ENCODE data around the gene OR4P4.

The OR4P4 gene

DNA sequence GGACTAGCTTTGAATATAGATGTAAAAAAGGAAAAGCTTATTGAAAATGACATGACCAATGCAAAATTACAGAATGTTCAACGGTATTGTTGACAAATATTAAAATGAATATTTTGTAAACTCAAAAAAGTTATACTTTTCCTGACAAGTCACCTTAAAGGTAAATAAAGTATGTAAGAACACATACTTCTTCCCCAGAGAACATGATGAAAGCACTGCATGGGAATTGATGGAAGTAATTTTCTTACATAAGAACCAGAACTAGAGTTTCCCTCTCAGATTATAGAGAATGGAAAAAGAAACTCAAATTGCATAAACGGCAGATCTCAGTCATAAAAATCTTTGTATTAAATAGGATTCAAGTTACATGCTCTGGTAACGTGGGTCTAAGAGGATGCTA lies at the start of gene OR4P4:
Gene OR4P4, plus strand, starts transcription at position 301 of the 400 bp plus-strand sequence.
- Histone ChIP-seq H3K4me3 (ENCODE audit: low read depth, low read length) (no peak within 1 kb of the TSS; the same call in 1 of the 2 replicates), H3K4me1 (ENCODE audit: control insufficient read depth, insufficient read depth, low read length) (no peaks in the 10 kb centered on the region), H3K9ac (ENCODE audit: low read depth, low read length) (no peak within 1 kb of the TSS), H3K27me3 (ENCODE audit: control insufficient read depth, insufficient read depth, low read length) (no peaks in the 10 kb centered on the region), H3K9me3 (ENCODE audit: control insufficient read depth, insufficient read depth, low read length) (peaks cover 97% of the 10 kb centered on the region), H3K36me3 (ENCODE audit: control insufficient read depth, insufficient read depth, low read length) (no peaks in the 10 kb centered on the region), H3K27ac (ENCODE audit: low read depth, low read length) (no peak within 1 kb of the TSS)

DNA sequence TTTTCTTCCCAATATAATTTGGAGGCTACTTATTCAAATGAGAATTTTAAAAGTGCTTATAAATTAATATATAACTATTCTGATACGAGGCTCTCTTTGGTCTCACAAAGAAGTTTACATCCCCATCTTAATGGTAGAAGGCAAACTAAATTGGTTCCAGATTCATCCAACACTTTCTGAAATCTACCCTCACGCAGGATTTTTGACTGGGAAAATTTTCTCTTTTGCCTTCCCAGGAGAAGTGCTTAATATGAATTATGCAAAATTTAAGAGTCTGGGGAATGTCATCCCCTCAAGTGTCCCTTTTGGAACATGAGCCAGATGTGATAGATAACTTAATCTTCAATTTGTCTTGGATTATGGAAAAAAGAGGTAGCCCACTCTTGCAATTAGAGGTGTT lies 27.4 kb upstream of the OR4P4 start, which contains the start of gene OR4C11:
Gene OR4C11, minus strand, starts transcription at position 101 of the 400 bp plus-strand sequence. CDS start 3,272 bp downstream, outside the sequence.
- no peak within 1 kb of the TSS for H3K27ac ChIP-seq (ENCODE audit: low read depth, low read length)
- no peaks in the 10 kb centered on the region for H3K27me3 ChIP-seq (ENCODE audit: control insufficient read depth, insufficient read depth, low read length)
- H3K36me3 ChIP-seq (ENCODE audit: control insufficient read depth, insufficient read depth, low read length) = no peaks in the 10 kb centered on the region
- peaks cover 88% of the 10 kb centered on the region for H3K9me3 ChIP-seq (ENCODE audit: control insufficient read depth, insufficient read depth, low read length)
- no peaks in the 10 kb centered on the region for H3K4me1 ChIP-seq (ENCODE audit: control insufficient read depth, insufficient read depth, low read length)
- no peak within 1 kb of the TSS for H3K9ac ChIP-seq (ENCODE audit: low read depth, low read length)
- H3K4me3 ChIP-seq (ENCODE audit: low read depth, low read length) = peak within 1 kb of the TSS; percentile 8; the same call in 1 of the 2 replicates

DNA sequence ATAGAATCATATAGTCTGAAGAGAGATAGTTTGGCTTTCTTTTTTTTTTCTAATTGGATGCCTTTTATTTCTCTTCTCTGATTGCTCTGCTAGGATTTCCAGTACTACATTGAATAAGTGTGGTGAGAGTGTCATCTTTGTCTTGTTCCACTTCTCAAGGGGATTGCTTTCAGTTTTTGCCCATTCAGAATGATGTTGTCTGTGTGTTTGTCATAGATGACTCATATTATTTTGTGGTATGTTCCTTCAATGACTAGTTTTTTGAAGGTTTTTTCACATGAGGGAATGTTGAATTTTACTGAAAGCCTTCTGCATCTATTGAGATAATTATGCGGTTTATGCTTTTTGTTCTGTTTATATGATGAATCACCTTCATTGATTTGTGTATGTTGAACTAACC lies 10.4 kb upstream of the OR4P4 start:
- Histone ChIP-seq H3K4me1 (ENCODE audit: control insufficient read depth, insufficient read depth, low read length) (no peaks in the 10 kb centered on the region), H3K27me3 (ENCODE audit: control insufficient read depth, insufficient read depth, low read length) (no peaks in the 10 kb centered on the region), H3K9me3 (ENCODE audit: control insufficient read depth, insufficient read depth, low read length) (peaks cover 71% of the 10 kb centered on the region), H3K4me3 (ENCODE audit: low read depth, low read length) (no peak overlapping the region), H3K36me3 (ENCODE audit: control insufficient read depth, insufficient read depth, low read length) (no peaks in the 10 kb centered on the region), H3K9ac (ENCODE audit: low read depth, low read length) (no peak overlapping the region), H3K27ac (ENCODE audit: low read depth, low read length) (no peak overlapping the region)

DNA sequence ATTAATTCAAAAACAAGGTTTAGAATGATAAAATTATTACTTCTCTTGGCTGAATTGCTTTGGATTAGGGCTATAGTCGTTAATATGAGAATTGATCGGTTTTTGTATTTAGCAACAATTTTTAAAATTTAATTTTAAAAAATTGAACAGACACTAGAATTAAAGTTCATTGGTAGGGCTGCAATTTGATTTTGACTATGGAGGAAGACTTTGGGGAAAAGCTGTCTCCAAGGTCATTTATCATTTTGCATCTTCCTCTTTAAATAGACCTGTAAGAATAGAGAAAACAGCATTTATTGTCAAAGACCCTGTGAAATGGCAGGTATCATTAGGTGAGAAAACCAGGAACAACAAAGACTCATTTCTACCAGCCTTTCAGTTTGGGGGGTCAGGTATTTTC lies 13.1 kb downstream of the OR4P4 start, which contains the start of gene OR4S2:
Gene OR4S2, plus strand, starts transcription at position 301 of the 400 bp plus-strand sequence. CDS start 2,577 bp downstream, outside the sequence.
- H3K27me3 ChIP-seq (ENCODE audit: control insufficient read depth, insufficient read depth, low read length) = no peaks in the 10 kb centered on the region
- H3K9me3 ChIP-seq (ENCODE audit: control insufficient read depth, insufficient read depth, low read length) = peaks cover 97% of the 10 kb centered on the region

DNA sequence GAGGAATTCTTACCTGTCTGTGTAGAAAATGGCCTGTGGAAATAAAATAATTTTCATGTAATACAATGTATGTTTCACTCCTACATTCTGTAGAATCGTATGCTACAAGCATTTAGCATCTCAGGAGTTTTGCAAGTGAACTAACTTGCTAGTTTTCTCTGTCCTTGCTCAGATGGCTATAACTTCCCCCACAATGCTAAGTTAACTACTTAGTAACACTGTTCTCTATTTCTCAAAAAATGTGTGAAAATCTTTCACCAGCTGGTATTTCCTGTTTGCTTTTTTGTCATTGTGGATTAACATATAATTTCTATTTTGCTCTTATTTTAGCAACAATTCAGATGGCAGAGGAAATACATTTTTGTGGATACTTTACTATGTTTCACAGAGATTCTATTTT lies 17.6 kb downstream of the OR4P4 start:
- Histone ChIP-seq H3K4me1 (ENCODE audit: control insufficient read depth, insufficient read depth, low read length) (no peaks in the 10 kb centered on the region), H3K27ac (ENCODE audit: low read depth, low read length) (no peak overlapping the region), H3K27me3 (ENCODE audit: control insufficient read depth, insufficient read depth, low read length) (no peaks in the 10 kb centered on the region), H3K9ac (ENCODE audit: low read depth, low read length) (no peak overlapping the region), H3K9me3 (ENCODE audit: control insufficient read depth, insufficient read depth, low read length) (peaks cover 96% of the 10 kb centered on the region), H3K36me3 (ENCODE audit: control insufficient read depth, insufficient read depth, low read length) (no peaks in the 10 kb centered on the region), H3K4me3 (ENCODE audit: low read depth, low read length) (no peak overlapping the region)

More for the DNA sequence above, 13.1 kb downstream of the OR4P4 start, which contains the start of gene OR4S2:
- no peak within 1 kb of the TSS for H3K9ac ChIP-seq (ENCODE audit: low read depth, low read length)
- no peaks in the 10 kb centered on the region for H3K4me1 ChIP-seq (ENCODE audit: control insufficient read depth, insufficient read depth, low read length)
- H3K27ac ChIP-seq (ENCODE audit: low read depth, low read length) = no peak within 1 kb of the TSS
- no peak within 1 kb of the TSS; the same call in 1 of the 2 replicates for H3K4me3 ChIP-seq (ENCODE audit: low read depth, low read length)
- H3K36me3 ChIP-seq (ENCODE audit: control insufficient read depth, insufficient read depth, low read length) = no peaks in the 10 kb centered on the region

DNA sequence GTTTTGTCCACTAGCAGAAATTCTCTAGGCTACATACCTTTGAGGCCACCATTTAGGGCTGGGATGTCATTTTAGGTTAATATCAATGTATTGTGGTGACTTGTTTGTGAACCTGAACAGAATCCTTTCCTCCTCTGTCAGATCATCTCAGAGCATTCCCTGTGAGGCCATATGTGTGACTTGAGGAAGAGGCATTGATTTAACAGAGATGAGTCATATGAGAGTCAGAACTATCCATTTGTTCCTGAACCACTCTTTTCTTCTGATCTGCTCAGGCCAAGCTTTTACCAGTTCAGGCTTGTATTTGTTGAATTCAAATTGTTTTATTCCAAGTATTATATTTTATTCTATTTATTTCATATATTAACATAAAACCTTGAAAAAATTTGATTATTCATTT lies 20.2 kb downstream of the OR4P4 start:
- H3K9ac ChIP-seq (ENCODE audit: low read depth, low read length) = no peak overlapping the region
- no peaks in the 10 kb centered on the region for H3K36me3 ChIP-seq (ENCODE audit: control insufficient read depth, insufficient read depth, low read length)
- no peaks in the 10 kb centered on the region for H3K27me3 ChIP-seq (ENCODE audit: control insufficient read depth, insufficient read depth, low read length)
- H3K27ac ChIP-seq (ENCODE audit: low read depth, low read length) = no peak overlapping the region
- H3K4me3 ChIP-seq (ENCODE audit: low read depth, low read length) = no peak overlapping the region
- no peaks in the 10 kb centered on the region for H3K4me1 ChIP-seq (ENCODE audit: control insufficient read depth, insufficient read depth, low read length)
- H3K9me3 ChIP-seq (ENCODE audit: control insufficient read depth, insufficient read depth, low read length) = peaks cover 97% of the 10 kb centered on the region

DNA sequence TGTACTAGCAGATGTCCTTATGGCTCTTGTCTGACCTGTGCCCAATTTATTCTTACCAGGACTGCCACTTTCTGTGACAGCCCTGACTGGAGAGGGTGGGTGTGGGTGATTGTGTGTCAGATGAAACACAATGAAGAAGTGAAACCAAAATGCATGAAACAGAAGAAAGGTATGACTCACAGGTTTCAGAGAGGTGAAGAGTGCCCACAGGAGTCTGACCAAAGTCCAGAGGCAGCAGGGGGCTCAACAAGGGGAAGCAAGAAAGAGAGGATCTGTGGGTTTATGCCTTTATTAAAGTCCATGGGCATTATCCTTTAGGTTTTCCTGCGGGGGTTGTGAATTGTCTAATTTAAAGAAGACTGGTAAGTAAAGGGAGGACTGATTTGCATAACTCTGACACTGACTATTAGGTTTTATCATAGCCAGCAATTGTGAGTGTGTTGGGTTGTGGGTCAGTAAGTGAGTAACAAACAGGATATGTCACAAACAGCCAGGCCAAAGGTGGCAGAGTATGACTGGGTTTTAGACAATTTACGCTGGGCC lies 23.2 kb downstream of the OR4P4 start:
- no peak overlapping the region for H3K4me3 ChIP-seq (ENCODE audit: low read depth, low read length)
- H3K4me1 ChIP-seq (ENCODE audit: control insufficient read depth, insufficient read depth, low read length) = no peaks in the 10 kb centered on the region
- H3K27me3 ChIP-seq (ENCODE audit: control insufficient read depth, insufficient read depth, low read length) = no peaks in the 10 kb centered on the region
- H3K27ac ChIP-seq (ENCODE audit: low read depth, low read length) = no peak overlapping the region
- H3K36me3 ChIP-seq (ENCODE audit: control insufficient read depth, insufficient read depth, low read length) = no peaks in the 10 kb centered on the region
- no peak overlapping the region for H3K9ac ChIP-seq (ENCODE audit: low read depth, low read length)
- peaks cover 94% of the 10 kb centered on the region for H3K9me3 ChIP-seq (ENCODE audit: control insufficient read depth, insufficient read depth, low read length)

DNA sequence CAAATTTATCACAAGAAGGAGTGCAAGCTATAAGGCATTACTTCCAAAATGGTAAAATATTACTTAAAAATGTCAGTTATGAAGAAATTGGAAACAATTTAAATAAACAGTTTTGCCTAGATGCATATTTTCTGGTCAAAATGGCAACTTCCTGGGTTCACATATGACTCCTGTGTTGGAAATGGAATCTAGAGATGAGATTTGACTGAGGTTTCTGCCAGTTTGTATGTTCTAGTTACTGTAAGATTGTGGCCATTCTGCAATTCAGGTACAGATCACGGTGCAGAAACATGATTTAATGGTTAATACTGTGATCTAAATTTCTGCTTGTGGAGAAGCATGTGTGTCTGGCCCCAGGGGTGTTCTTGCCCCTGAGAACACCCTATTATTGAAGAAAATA lies 23.7 kb downstream of the OR4P4 start:
- Histone ChIP-seq H3K27ac (ENCODE audit: low read depth, low read length) (no peak overlapping the region), H3K27me3 (ENCODE audit: control insufficient read depth, insufficient read depth, low read length) (no peaks in the 10 kb centered on the region), H3K9me3 (ENCODE audit: control insufficient read depth, insufficient read depth, low read length) (peaks cover 93% of the 10 kb centered on the region), H3K9ac (ENCODE audit: low read depth, low read length) (no peak overlapping the region), H3K36me3 (ENCODE audit: control insufficient read depth, insufficient read depth, low read length) (no peaks in the 10 kb centered on the region), H3K4me3 (ENCODE audit: low read depth, low read length) (no peak overlapping the region), H3K4me1 (ENCODE audit: control insufficient read depth, insufficient read depth, low read length) (no peaks in the 10 kb centered on the region)

DNA sequence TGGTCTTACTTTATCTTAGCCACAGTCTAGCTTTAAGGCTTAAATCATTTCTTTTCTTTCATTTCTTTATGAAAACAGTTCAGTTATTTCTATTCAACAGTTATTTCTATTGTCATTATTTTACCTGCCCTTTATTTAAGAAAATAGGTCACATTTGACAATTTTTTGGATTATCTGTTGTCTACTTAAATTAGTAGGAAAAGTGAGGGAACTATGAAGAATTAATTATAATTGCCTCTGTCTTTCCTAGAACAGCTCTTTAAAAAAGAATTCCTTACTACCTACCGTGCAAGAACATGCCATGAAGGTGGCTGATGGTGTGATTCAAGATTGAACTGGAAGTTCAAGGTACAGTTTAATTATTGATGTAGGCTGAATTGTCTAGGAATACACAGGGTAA lies 27.0 kb downstream of the OR4P4 start, which contains the start of gene OR4C6:
Gene OR4C6, plus strand, starts transcription at position 301 of the 400 bp plus-strand sequence. CDS start 2,966 bp downstream, outside the sequence.
- H3K27ac ChIP-seq (ENCODE audit: low read depth, low read length) = no peak within 1 kb of the TSS
- no peaks in the 10 kb centered on the region for H3K36me3 ChIP-seq (ENCODE audit: control insufficient read depth, insufficient read depth, low read length)
- no peak within 1 kb of the TSS for H3K9ac ChIP-seq (ENCODE audit: low read depth, low read length)
- no peaks in the 10 kb centered on the region for H3K27me3 ChIP-seq (ENCODE audit: control insufficient read depth, insufficient read depth, low read length)
- no peaks in the 10 kb centered on the region for H3K4me1 ChIP-seq (ENCODE audit: control insufficient read depth, insufficient read depth, low read length)
- no peak within 1 kb of the TSS; the same call in 1 of the 2 replicates for H3K4me3 ChIP-seq (ENCODE audit: low read depth, low read length)
- peaks cover 93% of the 10 kb centered on the region for H3K9me3 ChIP-seq (ENCODE audit: control insufficient read depth, insufficient read depth, low read length)

DNA sequence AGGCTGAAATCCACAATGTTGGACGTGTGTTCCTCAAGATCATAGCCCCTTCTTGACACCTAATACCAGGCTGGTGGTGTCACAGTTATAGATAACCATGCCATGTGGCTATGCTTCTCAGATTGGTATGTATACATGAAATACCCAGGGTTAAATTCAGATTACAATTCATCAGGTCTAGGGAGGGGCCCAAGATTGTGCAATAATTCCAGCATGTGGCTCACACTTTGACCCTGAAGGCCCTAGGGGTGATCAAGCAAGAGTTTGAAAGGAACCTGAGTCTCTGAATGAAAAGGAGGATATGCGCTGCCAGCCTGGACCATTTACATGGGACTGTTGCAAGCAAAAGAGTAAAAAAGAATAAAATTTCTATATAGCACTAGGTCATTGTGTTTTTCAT lies 34.5 kb downstream of the OR4P4 start:
- Histone ChIP-seq H3K4me1 (ENCODE audit: control insufficient read depth, insufficient read depth, low read length) (no peaks in the 10 kb centered on the region), H3K36me3 (ENCODE audit: control insufficient read depth, insufficient read depth, low read length) (no peaks in the 10 kb centered on the region)

DNA sequence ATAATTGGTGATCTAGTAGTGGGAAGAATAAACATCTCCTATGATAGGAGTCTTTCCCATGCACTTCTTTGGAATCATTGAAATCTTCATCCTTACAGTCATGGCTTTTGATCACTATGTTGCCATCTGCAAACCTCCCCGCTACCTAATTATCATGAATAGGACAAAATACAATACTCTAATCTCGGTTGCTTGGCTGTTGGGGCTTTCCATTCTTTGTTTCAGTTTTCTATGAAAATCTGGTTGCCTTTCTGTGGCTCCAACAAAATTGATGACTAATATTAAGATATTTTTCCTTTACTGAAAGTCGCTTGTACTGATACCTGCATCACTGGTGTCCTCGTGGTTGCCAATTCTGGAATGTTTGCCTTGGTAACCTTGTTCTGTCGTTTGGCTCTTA lies 38.9 kb downstream of the OR4P4 start:
- no peaks in the 10 kb centered on the region for H3K4me1 ChIP-seq (ENCODE audit: control insufficient read depth, insufficient read depth, low read length)
- H3K9ac ChIP-seq (ENCODE audit: low read depth, low read length) = no peak overlapping the region
- peaks cover 91% of the 10 kb centered on the region for H3K9me3 ChIP-seq (ENCODE audit: control insufficient read depth, insufficient read depth, low read length)
- no peaks in the 10 kb centered on the region for H3K36me3 ChIP-seq (ENCODE audit: control insufficient read depth, insufficient read depth, low read length)
- no peak overlapping the region for H3K27ac ChIP-seq (ENCODE audit: low read depth, low read length)
- no peaks in the 10 kb centered on the region for H3K27me3 ChIP-seq (ENCODE audit: control insufficient read depth, insufficient read depth, low read length)
- no peak overlapping the region for H3K4me3 ChIP-seq (ENCODE audit: low read depth, low read length)

More for the DNA sequence above, 34.5 kb downstream of the OR4P4 start:
- Histone ChIP-seq H3K4me3 (ENCODE audit: low read depth, low read length) (no peak overlapping the region), H3K27me3 (ENCODE audit: control insufficient read depth, insufficient read depth, low read length) (no peaks in the 10 kb centered on the region), H3K27ac (ENCODE audit: low read depth, low read length) (no peak overlapping the region), H3K9ac (ENCODE audit: low read depth, low read length) (no peak overlapping the region), H3K9me3 (ENCODE audit: control insufficient read depth, insufficient read depth, low read length) (peaks cover 93% of the 10 kb centered on the region)
